ENCODE results near the gene ASIC1. TPM values are rescaled to one million over a fixed set of nuclear protein-coding genes. Genes with fewer than 3 reads are reported as not detected.

ASIC1 gene
- total RNA-seq, 2 experiments from 2014 or later: 19.0 to 28.3 TPM

- H3K36me3 Mint-ChIP-seq: no peaks in the 10 kb centered on the region
- ATAC-seq: no peak
- H3K4me1 Mint-ChIP-seq: peaks cover 15% of the 10 kb centered on the region
- no peak for DNase-seq
- H3K27me3 Mint-ChIP-seq: peaks cover 6% of the 10 kb centered on the region
- no peak overlapping the region for H3K4me3 Mint-ChIP-seq
- CTCF ChIA-PET: interaction anchor here (0.5 to 13.7 kb wide), 4 partner anchors 11 to 47 kb away, joined by 3 to 221 read pairs (median 64); no protein-coding TSS in a partner anchor
- no peak overlapping the region for H3K27ac Mint-ChIP-seq
- H3K9me3 Mint-ChIP-seq (ENCODE audit: low read depth): no peaks in the 10 kb centered on the region
These were observed 13.5 kb upstream of the ASIC1 start for GRCh38 chr12:50043854-50044253.

GRCh38 chr12:50047693-50048250, 9.6 kb upstream of the ASIC1 start:
- H3K9me3 Mint-ChIP-seq (ENCODE audit: low read depth): no peaks in the 10 kb centered on the region

GRCh38 chr12:50049254-50050118, 7.9 kb upstream of the ASIC1 start:
- Mint-ChIP-seq H3K27ac (no peak overlapping the region), H3K36me3 (no peaks in the 10 kb centered on the region), H3K9me3 (ENCODE audit: low read depth) (no peaks in the 10 kb centered on the region), H3K4me1 (peaks cover 2% of the 10 kb centered on the region), H3K4me3 (no peak overlapping the region), H3K27me3 (peaks cover 47% of the 10 kb centered on the region)
- no peak for ATAC-seq
- no peak for DNase-seq
- CTCF ChIA-PET: interaction anchor here (0.7 to 3.7 kb wide), 5 partner anchors 11 to 205 kb away, joined by 3 to 25 read pairs (median 9); no protein-coding TSS in a partner anchor

More at GRCh38 chr12:50047693-50048250, 9.6 kb upstream of the ASIC1 start:
- no peak for DNase-seq
- H3K4me3 Mint-ChIP-seq: no peak overlapping the region
- peaks cover 10% of the 10 kb centered on the region for H3K4me1 Mint-ChIP-seq
- no peaks in the 10 kb centered on the region for H3K36me3 Mint-ChIP-seq
- H3K27me3 Mint-ChIP-seq: peaks cover 40% of the 10 kb centered on the region
- CTCF ChIA-PET: interaction anchor here (1.1 to 13.7 kb wide), 4 partner anchors 8 to 81 kb away, joined by 6 to 221 read pairs (median 10); no protein-coding TSS in a partner anchor
- H3K27ac Mint-ChIP-seq: no peak overlapping the region
- no peak for ATAC-seq

GRCh38 chr12:50050119-50050385, 7.3 kb upstream of the ASIC1 start:
- CTCF ChIA-PET: interaction anchor here (0.7 to 3.7 kb wide), 5 partner anchors 11 to 205 kb away, joined by 3 to 25 read pairs (median 9); no protein-coding TSS in a partner anchor
- no peak for DNase-seq
- no peaks in the 10 kb centered on the region for H3K9me3 Mint-ChIP-seq (ENCODE audit: low read depth)
- no peak overlapping the region for H3K27ac Mint-ChIP-seq
- no peaks in the 10 kb centered on the region for H3K36me3 Mint-ChIP-seq
- no peak overlapping the region for H3K4me3 Mint-ChIP-seq
- ATAC-seq: no peak
- peaks cover 2% of the 10 kb centered on the region for H3K4me1 Mint-ChIP-seq
- H3K27me3 Mint-ChIP-seq: peaks cover 47% of the 10 kb centered on the region

- no peak for ATAC-seq
- Mint-ChIP-seq H3K4me1 (peaks cover 2% of the 10 kb centered on the region), H3K27me3 (peaks cover 47% of the 10 kb centered on the region), H3K4me3 (no peak overlapping the region), H3K36me3 (no peaks in the 10 kb centered on the region), H3K27ac (no peak overlapping the region), H3K9me3 (ENCODE audit: low read depth) (no peaks in the 10 kb centered on the region)
- DNase-seq: no peak
- CTCF ChIA-PET: interaction anchor here (0.7 to 3.7 kb wide), 5 partner anchors 12 to 204 kb away, joined by 3 to 25 read pairs (median 9); no protein-coding TSS in a partner anchor
These were observed 6.8 kb upstream of the ASIC1 start for GRCh38 chr12:50050410-50051098.

- Mint-ChIP-seq H3K27ac (no peak overlapping the region), H3K27me3 (peaks cover 50% of the 10 kb centered on the region)
- CTCF ChIA-PET: interaction anchor here (1.0 to 3.7 kb wide), 4 partner anchors 12 to 83 kb away, joined by 3 to 25 read pairs (median 14); no protein-coding TSS in a partner anchor
These were observed 6.1 kb upstream of the ASIC1 start for GRCh38 chr12:50051101-50051806.

GRCh38 chr12:50052544-50052943, 4.9 kb upstream of the ASIC1 start:
- no peak overlapping the region for H3K4me3 Mint-ChIP-seq
- no peaks in the 10 kb centered on the region for H3K36me3 Mint-ChIP-seq
- ATAC-seq (no peak), DNase-seq (no peak)
- H3K27me3 Mint-ChIP-seq: peaks cover 59% of the 10 kb centered on the region
- H3K27ac Mint-ChIP-seq: no peak overlapping the region
- H3K4me1 Mint-ChIP-seq: peaks cover 16% of the 10 kb centered on the region
- CTCF ChIA-PET: interaction anchor here (1.3 to 5.0 kb wide), 5 partner anchors 13 to 85 kb away, joined by 4 to 124 read pairs (median 63); partner anchors contain the start of gene COX14
- H3K9me3 Mint-ChIP-seq (ENCODE audit: low read depth): no peaks in the 10 kb centered on the region

More at GRCh38 chr12:50051101-50051806, 6.1 kb upstream of the ASIC1 start:
- H3K4me1 Mint-ChIP-seq: peaks cover 9% of the 10 kb centered on the region
- no peaks in the 10 kb centered on the region for H3K36me3 Mint-ChIP-seq
- ATAC-seq (no peak), DNase-seq (no peak)
- H3K4me3 Mint-ChIP-seq: no peak overlapping the region
- no peaks in the 10 kb centered on the region for H3K9me3 Mint-ChIP-seq (ENCODE audit: low read depth)

GRCh38 chr12:50052964-50053363, 4.4 kb upstream of the ASIC1 start:
- no peak overlapping the region for H3K27ac Mint-ChIP-seq
- no peaks in the 10 kb centered on the region for H3K9me3 Mint-ChIP-seq (ENCODE audit: low read depth)
- peaks cover 59% of the 10 kb centered on the region for H3K27me3 Mint-ChIP-seq
- ATAC-seq (no peak), DNase-seq (no peak)
- H3K4me3 Mint-ChIP-seq: no peak overlapping the region
- peaks cover 16% of the 10 kb centered on the region for H3K4me1 Mint-ChIP-seq
- no peaks in the 10 kb centered on the region for H3K36me3 Mint-ChIP-seq
- CTCF ChIA-PET: interaction anchor here (1.3 to 5.0 kb wide), 4 partner anchors 14 to 86 kb away, joined by 4 to 124 read pairs (median 69); partner anchors contain the start of gene COX14

- Mint-ChIP-seq H3K4me1 (peaks cover 19% of the 10 kb centered on the region), H3K4me3 (no peak overlapping the region), H3K27ac (no peak overlapping the region), H3K9me3 (ENCODE audit: low read depth) (no peaks in the 10 kb centered on the region), H3K36me3 (no peaks in the 10 kb centered on the region), H3K27me3 (peaks cover 56% of the 10 kb centered on the region)
- no peak for DNase-seq
- CTCF ChIA-PET: interaction anchor here (1.3 to 5.0 kb wide), 4 partner anchors 14 to 86 kb away, joined by 4 to 124 read pairs (median 69); partner anchors contain the start of gene COX14
- ATAC-seq: no peak
These were observed 3.8 kb upstream of the ASIC1 start for GRCh38 chr12:50053583-50053982.

GRCh38 chr12:50055831-50056638, 1.4 kb upstream of the ASIC1 start:
- peaks cover 36% of the 10 kb centered on the region for H3K27me3 Mint-ChIP-seq
- CTCF ChIA-PET: interaction anchor here (0.7 to 5.0 kb wide), 32 partner anchors 9 to 315 kb away, joined by 3 to 124 read pairs (median 5); partner anchors contain the start of genes BCDIN3D, COX14, NCKAP5L and RACGAP1
- peaks cover 42% of the 10 kb centered on the region for H3K4me1 Mint-ChIP-seq
- H3K4me3 Mint-ChIP-seq: peak overlapping the region; percentile 39
- DNase-seq (peak; percentile 72), ATAC-seq (peak; percentile 34)
- H3K9me3 Mint-ChIP-seq (ENCODE audit: low read depth): no peaks in the 10 kb centered on the region
- peaks cover 1% of the 10 kb centered on the region for H3K36me3 Mint-ChIP-seq
- no peak overlapping the region for H3K27ac Mint-ChIP-seq

GRCh38 chr12:50056639-50056976, 788 bp upstream of the ASIC1 start:
- ATAC-seq: no peak
- H3K4me1 Mint-ChIP-seq: peaks cover 47% of the 10 kb centered on the region
- no peaks in the 10 kb centered on the region for H3K9me3 Mint-ChIP-seq (ENCODE audit: low read depth)
- H3K27ac Mint-ChIP-seq: no peak overlapping the region
- no peak for DNase-seq
- H3K36me3 Mint-ChIP-seq: peaks cover 2% of the 10 kb centered on the region
- H3K27me3 Mint-ChIP-seq: peaks cover 30% of the 10 kb centered on the region
- CTCF ChIA-PET: interaction anchor here (0.7 to 5.0 kb wide), 29 partner anchors 9 to 315 kb away, joined by 3 to 124 read pairs (median 5); partner anchors contain the start of genes BCDIN3D, COX14, NCKAP5L and RACGAP1
- peak overlapping the region; percentile 85 for H3K4me3 Mint-ChIP-seq
